NCI-H128 (cell line): ENCODE measurements around the gene TES.
"Not testable (repeated sequence)": the region's sequence is repeated elsewhere in the genome, so short reads cannot be mapped to it uniquely, and the experiment has no call there.

ENCODE experiments used
- DNase-seq: peaks from one replicate; lab custom pipeline; 2025; ENCODE audit not compliant: unreplicated experiment; lab: John Stamatoyannopoulos, UW

The TES gene

DNA sequence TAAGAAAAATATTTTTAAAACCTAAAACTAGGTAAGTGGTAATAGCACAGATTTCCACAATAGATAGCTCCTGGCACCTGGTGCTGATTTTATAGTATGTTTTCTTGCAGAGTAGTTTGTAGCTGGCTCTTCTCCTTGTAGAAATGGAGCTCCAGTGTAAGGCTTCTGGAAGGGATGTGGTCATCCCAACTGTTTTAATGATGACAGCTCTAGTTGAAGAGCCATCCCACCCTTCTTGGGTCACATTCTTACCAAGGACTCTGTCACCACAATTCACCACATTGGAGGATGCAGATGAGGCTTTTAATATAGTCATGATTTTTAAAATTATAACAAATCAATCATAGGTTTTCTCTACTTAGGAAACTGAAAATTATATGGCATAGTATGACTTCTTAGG lies 31.0 kb downstream of the TES start:
- no peak for DNase-seq

DNA sequence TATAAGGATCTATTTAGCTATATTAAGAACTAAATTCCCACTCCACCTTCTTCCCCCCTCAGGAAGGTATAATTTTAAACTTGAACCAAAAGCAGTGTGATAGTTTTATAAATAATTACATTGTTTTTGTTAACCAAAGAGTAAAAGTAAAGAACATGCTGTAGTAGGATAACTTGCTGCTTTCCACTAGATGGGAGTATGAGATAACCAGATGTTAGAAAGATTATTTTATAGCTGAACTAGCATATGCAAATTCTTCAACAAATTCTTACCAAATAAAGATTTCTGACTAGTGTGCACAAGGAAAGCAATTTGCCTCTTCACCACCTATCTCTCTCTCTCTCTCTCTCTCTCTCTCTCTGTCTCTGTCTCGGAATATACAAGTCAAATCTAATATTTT lies 31.8 kb downstream of the TES start:
- no peak for DNase-seq

DNA sequence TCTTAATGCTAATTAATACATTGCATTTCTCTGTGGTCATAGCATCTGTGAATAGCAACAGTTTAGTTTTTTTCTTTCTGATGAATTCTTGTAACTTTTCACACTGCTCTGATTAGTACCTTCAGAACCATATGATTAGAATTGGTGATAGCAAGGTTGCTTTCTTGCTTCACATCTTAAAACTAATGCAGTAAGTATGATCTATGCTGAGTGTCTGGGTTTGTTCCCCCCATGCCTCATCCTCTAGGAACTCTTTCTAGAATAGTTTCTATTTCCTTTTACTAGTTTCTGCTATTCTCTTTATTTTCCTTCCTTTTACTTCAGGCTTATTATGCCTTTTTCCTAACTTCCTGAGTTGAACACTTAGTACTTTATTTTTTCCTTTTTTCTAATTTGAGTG lies 32.4 kb downstream of the TES start:
- DNase-seq = no peak

DNA sequence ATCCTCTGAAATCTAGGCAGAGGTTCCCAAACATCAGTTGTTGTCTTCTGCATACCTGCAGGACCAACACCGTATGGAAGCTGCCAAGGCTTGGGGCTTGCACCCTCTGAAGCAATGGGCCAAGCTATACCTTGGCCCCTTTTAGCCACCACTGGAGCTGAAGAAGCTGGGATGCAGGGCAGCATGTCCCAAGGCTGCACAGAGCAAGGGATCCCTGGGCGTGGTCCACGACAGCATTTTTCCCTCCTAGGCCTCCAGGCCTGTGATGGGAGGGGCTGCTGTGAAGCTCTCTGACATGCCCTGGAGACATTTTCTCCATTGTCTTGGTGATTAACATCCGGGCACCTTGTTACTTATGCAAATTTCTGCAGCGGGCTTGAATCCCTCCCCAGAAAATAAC lies 34.5 kb downstream of the TES start:
- DNase-seq = not testable (repeated sequence)

DNA sequence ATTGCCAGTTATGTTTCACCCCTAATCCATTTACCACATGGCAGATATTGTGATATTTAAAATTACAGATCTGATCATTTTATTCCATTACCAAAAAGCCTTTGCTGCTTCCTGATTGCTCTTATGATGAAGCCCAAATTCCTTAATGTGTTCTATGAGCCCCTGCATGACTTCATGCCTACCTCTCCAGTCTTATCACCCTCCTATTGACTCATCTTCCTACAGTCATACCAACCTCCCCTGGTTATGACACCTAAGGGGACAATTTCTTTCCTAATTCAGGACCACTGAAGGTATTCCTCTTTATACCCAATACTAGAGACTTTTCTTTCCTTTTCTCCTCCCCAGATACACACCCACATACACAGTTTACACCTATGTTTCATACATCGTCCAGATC lies 36.0 kb downstream of the TES start:
- DNase-seq = no peak

DNA sequence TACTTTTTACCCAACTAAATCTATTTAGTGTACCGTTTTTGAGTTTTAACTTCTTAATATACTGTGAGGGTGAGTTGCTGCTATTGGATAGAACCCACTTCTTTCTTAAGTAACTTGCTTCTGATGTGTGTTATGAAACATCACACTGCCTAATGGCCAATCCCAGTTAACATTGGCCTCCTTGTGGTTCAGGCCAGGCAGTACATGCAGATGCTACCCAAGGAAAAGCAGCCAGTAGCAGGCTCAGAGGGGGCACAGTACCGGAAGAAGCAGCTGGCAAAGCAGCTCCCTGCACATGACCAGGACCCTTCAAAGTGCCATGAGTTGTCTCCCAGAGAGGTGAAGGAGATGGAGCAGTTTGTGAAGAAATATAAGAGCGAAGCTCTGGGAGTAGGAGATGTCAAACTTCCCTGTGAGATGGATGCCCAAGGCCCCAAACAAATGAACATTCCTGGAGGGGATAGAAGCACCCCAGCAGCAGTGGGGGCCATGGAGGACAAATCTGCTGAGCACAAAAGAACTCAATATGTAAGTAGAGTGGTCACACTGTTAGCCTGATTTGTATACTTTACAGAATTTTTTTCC lies 39.7 kb downstream of the TES start:
- DNase-seq = no peak

DNA sequence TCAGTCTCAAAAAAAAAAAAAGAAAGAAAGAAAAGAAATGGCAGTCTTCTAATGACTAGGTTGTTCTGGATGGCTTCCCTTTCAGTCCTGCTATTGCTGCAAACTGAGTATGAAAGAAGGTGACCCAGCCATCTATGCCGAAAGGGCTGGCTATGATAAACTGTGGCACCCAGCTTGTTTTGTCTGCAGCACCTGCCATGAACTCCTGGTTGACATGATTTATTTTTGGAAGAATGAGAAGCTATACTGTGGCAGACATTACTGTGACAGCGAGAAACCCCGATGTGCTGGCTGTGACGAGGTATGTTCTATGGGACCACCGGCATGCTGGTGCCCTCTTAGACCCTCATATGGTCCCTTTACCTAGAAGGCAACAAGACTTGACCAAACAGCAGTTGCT lies 41.3 kb downstream of the TES start:
- no peak for DNase-seq

DNA sequence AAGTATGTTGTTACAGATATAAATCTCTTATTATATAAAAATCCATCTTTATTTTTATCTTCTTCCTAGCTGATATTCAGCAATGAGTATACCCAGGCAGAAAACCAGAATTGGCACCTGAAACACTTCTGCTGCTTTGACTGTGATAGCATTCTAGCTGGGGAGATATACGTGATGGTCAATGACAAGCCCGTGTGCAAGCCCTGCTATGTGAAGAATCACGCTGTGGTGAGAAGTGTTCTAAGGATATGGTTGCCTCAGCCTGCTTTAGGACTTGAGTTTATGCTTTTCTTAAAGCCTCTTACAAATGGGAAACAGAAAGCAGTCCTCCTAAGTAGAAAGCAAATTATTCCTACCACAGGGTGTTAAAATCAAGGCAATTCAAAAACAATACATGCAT lies 41.9 kb downstream of the TES start:
- no peak for DNase-seq

DNA sequence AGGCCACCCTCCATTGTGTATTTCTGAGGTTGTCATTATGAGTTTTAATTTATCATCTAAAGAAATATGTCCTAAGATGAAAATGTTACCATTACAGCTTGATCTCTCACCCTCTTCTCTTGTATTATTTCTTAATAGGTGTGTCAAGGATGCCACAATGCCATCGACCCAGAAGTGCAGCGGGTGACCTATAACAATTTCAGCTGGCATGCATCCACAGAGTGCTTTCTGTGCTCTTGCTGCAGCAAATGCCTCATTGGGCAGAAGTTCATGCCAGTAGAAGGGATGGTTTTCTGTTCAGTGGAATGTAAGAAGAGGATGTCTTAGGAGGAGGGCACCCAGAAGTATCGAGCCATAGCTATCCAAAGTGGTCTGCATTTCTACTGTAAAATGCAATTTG lies 46.8 kb downstream of the TES start:
- DNase-seq = no peak

DNA sequence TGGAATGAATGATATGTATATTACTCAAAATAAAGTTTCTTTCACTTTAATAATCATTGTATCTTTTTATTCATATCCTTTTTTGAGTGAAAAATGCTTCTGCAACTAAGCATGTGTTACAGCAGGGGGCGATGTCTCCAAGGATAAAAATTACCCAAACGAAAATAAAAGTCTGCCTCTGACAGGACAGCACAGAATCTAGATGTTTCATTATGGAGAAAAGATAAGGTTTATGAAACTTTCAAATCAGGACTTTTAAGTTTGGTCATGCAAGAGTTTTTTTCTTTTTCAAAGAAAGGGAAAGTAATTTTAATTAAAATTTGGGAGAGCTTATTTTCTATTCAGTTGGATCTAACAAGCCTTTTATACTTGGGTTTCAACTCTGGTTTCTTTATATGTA lies 48.4 kb downstream of the TES start:
- DNase-seq = no peak

DNA sequence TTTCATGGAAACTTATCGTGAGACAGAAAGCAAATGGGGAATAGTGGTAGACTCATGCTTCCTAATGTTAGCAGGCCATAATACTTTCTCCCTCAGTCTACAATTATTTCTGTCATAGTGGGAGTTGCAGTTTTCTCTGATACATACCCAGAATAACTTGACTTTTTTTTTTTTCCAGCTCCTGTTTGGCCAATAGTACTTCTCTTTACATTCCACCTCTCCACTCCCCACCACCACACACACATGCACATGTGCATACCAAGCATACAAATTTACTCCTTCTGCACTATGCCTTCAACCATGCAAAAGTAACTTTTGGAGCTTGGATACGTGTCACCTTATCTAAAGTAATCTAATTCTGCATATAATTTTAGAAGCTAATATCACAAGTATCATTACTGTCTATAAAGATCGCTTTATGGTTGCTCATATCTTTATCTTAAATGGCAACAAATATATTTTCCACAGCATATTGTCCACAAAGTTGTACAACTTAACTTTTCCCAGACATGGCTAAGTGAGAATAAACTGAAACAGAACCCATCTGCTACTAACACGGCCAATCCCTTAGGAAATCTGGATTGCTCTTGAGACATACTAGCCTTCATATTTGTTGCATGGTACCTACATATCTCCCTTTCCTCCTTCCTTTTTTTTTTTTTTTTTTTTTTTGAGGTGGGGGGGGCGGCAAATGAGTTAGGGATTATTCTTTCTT lies 49.0 kb downstream of the TES start:
- DNase-seq = no peak

DNA sequence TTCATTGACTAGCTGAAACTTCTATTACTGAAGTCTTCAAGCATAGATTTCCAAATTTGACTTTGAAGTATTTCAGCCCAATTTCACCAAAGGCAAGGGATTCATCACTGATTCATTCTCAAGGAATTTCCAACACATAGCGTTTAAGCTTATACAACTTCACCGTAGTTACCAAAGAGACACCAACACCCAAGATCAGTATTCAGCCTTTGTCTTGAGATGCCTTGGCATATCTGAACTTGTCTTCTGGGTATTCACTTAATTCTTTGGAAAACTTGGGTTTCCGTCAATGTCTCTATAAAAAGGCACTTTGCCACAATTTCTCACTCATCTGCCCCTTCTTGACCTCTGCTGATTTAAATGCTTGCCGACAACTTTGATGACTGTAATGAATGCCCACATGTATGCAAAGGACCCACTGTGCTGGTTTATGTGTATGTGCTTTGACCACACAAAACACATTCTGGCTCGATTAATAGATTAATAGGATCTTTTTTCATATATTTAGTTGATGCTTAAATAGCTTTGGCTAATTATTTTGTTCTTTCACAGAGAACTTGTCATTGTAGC lies 49.6 kb downstream of the TES start:
- DNase-seq = no peak

DNA sequence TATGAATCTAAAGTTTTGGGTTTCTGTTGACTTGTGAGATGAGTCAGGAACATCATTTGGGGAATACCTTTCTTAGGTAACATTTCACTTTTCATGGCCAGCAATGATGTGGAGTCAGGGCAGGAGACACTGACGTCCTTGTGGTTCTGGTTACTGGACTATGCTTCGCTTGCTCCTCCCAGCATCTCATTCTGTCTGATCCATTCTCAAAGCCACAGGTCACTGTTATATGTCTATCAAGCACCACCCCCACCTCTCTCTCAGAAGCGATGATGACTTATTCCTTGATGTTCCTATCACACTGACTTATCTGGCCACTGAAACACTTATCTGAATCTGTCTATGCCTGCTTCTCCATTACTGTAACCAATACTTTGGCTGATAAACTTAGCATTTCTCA lies 51.6 kb downstream of the TES start:
- DNase-seq = no peak

DNA sequence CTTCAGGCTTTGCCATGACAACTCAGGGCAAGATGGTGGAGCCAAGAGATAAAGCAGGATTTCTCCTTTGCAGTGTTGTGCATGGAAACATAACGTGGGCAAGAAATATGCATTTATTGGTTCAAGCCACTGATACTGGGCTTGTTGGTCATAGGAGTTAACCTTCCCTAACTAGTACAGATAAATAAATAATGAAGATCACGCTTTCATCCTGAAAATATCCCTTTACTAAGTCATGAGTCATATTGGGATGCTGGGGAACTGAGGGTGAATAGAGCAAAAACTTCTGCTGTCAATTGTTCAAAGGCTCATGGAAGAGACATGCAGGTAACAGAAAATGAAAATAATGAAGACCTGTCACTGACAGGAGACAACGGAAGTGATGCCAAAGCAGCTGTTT lies 55.5 kb downstream of the TES start:
- DNase-seq = no peak

DNA sequence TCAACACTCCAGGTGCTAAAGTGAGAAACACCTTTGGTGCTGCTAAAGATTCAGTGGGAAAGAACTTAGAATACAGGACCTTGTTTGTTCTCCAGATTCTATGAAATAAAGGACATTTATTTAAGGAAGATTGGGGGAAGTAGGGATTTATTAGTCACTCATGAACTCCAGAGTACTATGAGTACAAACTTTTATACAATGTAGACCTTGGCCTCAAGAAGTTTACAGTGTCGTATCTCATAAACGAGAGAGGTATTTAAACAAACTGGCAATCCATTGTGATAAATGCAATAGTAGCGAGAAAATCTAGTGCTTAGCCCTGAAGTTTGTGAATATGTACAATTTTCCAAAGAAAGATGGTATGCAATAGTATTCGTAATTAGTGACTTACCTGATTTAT lies 59.1 kb downstream of the TES start:
- DNase-seq = no peak

DNA sequence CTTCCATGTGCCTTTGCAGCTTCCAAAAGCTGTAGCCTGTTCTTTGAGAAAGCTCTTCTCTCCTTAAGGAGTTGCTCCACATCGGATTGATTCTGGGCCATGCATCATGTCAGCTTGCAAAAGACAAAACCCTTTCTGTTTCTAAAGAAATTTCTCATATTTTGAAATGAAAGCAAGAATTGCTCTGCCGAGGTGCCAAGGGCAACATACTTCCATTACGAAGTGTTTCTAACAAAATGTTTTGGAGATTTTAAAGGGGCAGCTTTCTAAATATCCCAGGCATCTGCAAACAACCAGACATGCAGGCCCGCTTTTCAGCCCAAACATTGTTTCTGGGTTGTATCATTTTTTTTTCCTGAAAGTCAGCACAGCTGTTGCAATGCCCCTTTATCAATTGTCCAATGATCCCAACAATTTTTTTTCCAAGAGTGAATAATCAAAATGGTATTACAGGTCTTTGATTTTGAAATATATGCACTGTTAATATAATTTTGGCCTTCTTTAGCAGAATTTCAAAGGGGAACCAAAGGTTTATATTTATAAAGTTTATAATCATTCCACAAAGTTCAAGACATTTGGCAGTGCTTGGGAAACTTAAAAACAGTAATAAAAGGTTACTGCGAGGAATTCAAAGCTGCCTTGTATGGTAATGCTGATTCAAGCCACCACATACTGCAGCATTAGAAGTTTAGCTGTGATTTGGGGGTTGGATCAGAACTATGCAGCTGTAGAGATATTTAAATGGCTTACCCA lies 61.0 kb downstream of the TES start:
- no peak for DNase-seq

DNA sequence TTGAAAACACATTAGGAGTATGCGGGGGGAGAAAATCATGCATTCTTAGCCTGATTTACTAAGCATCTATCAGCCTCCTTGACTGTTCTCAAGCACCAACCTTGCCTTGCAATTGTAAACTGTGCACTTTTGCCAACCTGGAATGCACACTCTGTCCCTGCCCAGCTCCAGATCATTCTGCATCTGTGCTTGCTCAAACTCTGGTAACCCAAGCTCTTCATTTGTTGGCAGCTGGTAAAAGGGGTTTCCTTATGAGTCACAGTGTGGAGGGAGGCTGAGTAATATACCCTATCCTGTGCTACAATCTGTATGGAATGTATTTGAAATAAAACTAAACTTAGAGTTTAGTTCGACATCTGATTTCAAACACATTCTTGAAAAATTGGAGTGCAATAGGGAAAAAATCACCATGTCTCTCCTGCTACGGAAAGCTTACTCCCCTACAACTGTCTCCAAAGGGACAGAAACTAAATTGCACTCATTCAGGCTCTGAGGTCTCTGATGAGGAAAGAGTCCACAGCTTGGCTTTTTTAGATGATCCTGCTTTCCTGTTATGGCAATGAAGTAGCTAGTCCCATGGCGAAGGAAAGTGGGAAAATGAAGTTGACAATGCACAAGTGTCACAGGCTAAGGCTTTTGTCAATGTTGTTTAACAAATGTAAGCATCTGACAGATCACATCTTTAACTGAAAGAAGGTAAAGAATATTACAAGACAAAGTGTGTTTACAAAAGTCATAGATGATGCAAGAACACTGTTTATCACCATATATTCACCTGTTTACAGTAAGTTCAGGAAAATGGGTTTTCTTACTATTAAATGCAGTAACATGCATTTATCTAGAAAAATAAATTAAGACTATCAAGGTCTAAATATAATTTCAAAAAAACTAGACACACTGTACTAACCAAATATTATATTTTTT lies 61.9 kb downstream of the TES start:
- DNase-seq = no peak

DNA sequence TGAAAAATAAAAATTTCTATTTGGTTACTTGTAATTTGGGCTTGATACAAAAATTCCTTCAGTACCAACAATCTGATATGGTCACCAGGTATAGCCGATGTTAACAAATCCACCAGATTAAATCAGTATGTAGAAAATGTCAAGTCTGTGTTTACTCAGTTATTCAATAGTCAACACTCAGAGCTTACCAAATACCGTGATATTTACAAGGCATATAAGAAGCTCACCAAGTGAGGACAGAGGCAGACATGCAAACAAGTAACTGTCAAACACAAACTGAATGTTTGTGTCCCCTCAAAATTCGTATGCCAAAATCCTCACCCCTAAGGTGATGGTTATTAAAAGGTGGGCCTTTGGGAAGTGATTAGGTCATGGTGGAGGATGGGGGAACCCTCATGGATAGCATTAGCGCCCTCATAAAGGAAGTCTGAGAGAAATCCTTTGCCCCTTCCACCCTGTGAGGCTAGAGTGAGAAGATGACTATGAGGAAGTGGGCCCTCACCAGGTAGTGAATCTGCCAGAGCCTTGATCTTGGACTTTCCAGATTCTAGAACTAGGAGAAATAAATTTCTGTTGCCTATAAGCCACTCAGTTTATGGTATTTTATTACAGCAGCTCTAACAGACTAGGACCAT lies 63.1 kb downstream of the TES start:
- no peak for DNase-seq

DNA sequence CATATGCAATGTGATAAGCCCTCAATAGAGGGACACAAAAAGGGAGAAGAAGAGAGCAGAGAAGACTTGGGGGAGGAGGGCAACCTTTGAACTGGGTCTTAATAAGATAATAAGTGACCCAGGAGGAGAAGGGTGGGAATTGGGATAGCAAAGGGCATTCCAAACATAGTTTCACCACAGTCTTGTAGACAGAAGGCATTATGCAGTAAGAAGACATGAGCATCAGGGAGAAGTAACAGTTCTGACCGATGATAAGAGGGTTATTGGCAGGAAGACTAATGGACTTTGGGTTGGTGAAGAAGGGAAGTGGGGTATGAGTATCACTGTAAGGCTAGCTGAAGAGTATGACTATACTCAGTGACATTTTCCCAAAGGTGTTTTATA lies 63.6 kb downstream of the TES start:
- no peak for DNase-seq

DNA sequence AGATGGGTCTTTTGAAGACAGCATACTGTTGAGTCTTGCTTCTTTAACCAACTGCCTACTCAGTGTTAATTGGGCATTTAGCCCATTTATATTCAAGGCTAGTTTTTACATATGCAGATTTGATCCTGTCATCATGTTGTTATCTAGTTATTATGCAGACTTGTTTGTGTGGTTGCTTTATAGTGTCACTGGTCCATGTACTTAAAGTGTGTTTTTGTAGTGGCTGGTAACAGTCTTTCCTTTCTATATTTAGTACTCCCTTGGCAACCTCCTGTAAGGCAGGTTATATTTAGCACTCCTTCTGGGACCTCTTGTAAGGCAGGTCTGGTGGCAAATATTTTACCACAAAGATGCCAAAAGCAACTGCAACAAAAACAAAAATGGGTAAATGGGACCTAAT lies 66.7 kb downstream of the TES start:
- DNase-seq = no peak

DNA sequence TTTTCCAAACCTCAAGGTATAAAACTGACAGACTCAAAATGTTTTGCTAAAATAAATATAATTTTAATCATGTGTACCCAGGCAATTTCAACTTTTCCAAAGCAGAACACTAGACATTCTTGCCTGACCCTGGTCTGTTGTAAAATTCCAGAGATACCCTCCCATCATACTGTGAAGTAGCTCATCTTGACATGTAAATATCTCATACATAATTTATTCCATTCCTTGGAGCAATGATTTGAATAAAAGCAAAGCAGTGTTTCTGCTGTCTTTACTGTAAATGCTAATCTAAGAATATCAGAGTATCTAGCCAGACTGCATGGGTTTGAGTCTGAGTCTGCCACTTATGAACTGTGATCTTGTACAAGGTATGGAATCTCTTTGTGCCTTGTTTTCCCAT lies 68.9 kb downstream of the TES start:
- DNase-seq = no peak
